Hypothalamus (tissue), 51 donors: ENCODE data around the gene UBL4B.
"Not testable (repeated sequence)": the region's sequence is repeated elsewhere in the genome, so short reads cannot be mapped to it uniquely, and the experiment has no call there.

Source experiments
- DNase-seq, 51 donors: peaks; one replicate each; lab custom pipeline; 2025; lab: John Stamatoyannopoulos, UW

Gene UBL4B

DNA sequence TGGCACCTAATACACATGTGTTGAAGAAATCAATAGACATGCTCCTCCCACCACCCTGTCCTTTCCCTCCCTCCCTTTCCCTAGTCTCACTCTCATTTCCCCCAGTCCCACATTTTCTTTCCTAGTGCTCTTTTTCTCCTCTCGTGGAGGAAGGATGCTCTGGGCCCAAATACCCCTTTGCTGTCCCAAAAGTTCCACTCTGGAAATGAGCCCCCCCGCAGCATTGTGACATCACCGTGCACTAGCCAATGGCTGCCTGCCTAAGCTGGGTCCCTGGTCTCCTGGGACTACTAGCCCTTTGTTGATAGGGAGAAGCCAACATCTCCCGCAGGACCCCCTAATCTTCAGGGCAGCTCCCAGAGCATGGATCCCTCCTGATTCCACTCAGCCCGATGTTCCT is at the start of gene UBL4B:
UBL4B (plus strand) TSS at position 301 of the 400 bp plus-strand sequence; CDS start at position 393, 92 bp downstream.
- DNase-seq: no peak

GRCh38 chr1:110062612-110063011 is 49.6 kb upstream of the UBL4B start:
- no peak for DNase-seq

DNA sequence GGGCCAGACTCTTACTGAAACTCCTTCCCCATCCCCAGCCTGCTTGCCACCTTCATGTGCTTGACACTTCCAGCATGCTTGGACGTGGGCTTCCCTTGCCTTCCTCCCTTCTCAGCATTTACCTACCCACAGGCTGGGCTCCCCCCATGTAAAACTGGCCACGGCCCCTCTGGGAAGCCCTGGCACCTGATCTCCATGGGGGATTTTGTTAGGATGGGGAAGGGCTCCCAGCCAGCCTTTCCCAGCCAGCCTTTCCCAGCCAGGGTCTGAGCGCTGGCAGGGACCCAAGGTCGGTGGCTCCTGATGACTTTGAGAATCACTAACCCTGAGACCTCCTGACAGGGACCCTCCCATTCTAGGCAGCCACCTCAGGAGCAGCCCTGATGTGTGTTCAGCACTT is 48.5 kb upstream of the UBL4B start:
- DNase-seq: no peak

DNA sequence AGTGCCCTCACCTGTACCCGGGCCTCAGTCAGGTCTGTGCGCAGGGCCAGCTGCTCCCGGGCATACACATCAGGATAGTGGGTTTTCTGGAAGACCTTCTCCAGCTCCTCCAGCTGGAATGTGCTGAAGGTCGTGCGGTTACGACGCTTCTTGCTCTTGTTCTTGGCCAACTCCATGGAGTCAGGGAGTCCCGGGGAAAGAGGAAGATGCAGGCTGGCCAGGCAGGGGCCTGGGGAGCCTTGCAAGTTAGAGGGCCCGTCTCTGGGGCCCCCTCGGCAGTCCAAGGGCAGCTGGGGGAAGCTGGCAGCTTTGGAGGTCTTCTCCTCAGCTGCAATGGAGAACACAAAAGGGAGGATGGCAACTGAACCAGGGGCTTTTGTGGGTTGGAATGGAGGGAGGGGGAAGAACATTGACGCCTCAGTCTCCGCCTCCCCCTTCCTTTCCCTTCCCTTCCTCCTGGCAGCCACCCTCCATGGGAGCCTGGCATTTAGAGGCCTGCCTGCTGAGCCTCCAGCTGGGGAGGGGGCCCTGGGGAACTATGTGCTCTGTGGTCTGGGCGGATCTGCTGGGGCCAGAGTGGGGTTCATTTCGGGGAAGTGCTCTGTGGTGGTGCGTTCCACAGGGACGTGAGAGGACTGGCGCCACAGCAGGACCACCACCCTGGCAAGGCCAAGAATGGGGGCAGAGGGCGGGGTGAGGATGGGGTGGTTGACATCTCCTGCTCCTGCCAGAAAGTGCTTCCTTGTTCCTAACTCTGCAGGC is 47.5 kb upstream of the UBL4B start:
- no peak for DNase-seq

DNA sequence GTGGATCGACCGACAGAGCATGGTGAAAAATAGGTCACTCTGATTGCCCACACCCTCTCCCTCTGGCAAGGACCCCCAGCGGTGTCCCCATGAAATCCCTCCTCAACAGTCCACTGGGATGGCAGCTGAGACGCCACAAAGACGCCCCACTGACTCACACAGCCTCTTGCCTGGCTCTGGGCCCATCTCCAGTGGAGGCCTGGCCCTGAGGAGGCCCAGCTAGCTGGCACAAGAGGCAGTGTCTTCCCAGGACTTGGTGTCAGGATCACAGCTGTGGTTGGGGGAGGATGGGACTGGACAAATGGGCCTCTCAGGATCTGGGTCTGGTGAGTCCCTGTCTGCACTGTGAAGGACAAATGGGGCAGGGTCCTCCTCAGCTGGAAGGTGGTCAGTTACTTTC is 46.4 kb upstream of the UBL4B start:
- DNase-seq: no peak

DNA sequence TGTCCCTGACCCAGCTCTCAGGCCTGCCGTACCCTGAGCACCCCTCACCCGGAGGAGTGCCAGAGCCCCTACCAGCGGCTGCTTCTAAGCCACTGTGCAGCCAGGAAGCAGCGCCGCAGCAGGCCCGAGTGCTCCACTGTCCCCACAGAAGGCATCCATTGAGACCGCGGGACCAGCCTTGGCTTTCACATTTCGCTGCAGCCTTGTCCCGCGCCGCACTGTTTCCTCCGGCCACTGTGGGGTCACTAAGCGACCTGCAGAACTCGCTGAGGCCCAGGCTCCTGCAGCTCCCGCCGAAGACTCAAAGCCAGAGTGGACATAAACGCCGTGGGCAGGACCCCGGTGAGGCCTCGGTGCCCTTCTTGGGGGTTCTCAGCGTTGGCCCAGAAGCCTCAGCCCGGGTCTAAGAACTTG is 44.8 kb upstream of the UBL4B start:
- DNase-seq: no peak

DNA sequence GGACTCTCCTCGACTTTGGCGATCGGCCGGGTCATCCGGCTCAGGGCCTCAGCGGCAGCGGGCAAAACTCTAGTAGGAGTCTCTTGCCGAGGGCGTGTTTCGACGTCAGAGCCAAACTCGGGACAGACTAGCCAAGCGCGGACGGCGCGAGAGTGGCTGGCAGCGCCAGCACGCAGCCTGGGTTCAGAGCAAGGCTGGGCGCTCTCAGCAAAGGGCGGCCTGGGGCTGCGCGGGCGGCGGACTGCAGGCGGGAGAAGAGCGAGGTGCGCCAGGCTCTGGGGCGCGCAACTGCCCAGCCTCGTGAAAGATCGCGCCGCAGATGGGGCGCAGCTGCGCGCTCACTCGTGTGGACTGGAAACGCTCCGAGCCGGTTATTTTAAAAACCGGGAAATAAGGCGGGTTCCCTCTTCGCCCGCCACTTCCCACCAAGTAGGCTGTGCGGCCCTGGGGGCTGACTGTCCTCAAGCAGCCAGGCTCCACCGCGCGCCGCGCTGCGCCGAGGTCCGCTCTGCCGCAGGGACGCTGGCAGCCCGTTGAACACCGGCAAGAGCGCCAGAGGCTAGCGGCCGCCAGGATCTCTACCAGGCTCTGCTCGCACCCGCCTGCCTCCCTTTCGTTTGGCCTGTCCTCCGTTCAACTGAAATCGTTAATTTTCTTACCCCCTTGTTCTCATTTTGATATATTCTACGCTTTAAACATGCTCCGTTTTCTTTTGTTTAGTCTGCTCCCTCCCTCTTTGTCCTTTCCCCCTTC is 44.2 kb upstream of the UBL4B start:
- no peak for DNase-seq

- DNase-seq: no peak
These were observed 43.4 kb upstream of the UBL4B start for GRCh38 chr1:110068646-110069403.

DNA sequence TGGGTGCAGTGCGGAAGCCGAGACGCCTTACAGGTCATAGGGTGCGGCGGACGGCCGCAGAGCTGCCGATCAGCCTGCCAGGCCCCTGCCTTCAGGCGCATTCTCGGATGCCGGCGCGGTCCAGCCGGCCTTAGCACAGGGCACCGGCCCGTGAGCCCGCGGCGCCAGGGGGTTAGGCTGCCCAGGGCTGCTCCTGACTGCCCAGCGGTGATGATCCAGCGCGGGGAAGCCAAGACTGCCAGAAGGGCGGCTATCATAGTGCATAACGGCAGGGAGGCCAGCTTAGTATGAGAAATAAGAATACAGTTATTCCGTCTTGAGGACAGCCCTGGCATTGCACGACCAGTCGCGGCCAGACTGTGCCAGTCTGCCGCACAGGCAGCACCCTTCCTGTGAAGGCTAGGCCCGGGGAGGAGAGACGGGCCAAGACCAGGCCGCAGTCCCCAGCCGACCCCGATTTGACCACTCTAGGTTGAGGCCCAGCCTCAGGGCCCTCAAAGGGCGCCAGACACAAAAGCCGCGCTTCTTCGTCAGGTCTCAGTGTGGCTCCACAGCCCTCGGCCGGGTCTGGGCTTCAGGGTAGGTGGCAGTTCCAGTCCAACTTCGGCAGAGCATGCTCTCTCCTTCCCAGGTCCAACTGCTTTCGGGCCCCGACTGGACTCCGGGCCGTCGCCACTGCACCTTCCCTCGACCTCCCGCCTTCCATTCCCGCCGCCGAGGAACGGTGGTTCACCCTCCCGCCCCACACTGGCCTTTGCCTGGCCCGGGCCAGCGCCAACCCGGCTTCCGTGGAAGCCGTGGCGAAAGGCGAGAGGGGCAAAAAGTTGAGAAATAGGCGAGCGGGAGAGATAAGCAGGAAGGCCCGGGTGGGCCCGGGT is 42.6 kb upstream of the UBL4B start:
- DNase-seq: no peak

- no peak for DNase-seq
These were observed 42.0 kb upstream of the UBL4B start for GRCh38 chr1:110070282-110070669.

DNA sequence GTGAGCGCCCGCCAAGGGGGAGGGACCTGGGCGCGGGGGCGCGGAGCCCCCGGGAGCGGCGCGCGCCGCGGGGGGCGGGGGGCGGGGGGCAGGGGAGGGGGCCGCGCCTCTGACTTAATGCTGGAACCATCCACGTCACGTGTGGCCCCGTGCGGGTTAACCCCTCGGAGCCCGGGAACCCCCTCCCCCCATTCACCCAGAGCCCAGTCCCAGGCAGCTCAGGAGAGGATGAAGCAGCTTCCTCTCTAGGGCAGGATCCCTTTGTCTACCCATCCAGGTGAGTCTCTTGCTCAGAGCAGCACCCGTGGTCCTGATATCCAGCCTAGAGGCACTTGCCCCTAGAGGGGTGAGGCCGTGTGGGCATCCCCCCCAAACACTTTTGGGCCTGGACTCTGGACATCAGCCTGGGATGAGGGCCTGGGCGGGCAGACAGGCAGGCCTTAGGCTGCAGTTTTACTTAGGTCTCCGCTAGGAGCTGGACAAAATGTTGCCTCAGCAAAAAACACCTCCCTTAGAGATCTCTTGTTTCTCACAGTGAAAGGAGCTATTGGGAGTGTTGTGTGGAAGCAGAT is 41.5 kb upstream of the UBL4B start, which contains the start of gene ALX3:
ALX3 (minus strand) TSS at position 2 of the 572 bp plus-strand sequence. CDS start 60 bp downstream, outside the sequence.
- DNase-seq: no peak

- DNase-seq: no peak
These were observed 38.1 kb upstream of the UBL4B start for GRCh38 chr1:110074166-110074565.

GRCh38 chr1:110076789-110077500 is 35.3 kb upstream of the UBL4B start:
- no peak for DNase-seq

DNA sequence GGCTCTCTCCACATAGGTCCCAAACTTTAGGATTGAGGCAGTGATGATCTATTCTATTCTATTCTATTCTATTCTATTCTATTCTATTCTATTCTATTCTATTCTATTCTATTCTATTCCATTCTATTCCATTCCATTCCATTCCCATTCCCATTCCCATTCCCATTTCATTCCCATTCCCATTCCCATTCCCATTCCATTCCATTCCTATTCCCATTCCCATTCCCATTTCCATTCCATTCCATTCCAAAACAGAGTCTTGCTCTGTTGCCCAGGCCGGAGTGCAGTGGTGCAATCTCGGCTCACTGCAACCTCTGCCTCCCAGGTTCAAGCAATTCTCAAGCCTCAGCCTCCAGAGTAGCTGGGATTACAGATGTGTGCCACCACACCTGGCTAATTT is 32.2 kb upstream of the UBL4B start:
- not testable (repeated sequence) for DNase-seq

DNA sequence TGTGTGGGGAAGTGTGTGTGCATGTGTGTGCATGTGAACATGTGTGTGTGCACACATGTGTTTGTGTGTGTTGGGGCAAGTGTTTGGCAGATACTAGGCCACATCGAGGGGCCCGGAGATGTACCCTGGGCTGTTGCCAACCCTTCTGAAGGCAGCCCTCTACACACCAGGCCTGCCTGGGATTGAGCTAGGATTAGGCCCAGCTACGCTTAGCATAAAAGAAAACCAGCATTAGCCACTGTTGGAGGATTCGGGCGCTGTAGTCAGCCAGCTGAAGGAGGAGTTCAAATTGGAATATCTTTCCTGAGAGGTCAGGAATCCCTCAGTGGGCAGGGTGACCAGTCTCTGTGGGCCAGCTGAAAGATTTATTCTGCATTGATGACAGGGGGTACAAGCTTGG is 31.2 kb upstream of the UBL4B start:
- no peak for DNase-seq

DNA sequence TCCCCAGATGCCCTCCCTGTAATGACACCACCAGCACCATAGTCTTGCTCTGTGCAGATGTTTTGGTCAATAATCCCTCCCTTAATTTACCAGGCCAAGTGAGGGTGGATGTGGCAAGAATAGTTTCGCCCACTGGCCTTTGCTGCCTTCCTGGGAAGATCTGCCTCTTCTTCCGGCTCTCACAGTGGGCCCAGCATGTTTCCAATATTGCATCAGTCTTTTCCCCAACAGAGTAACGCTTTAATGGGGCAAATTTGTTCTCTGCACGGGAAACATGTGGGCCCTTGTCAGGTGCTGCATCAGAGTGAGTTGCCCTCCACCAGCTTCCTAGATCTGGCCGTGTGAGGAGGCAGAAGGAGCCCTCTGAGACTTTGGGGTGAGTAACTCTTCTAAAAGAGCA is 29.8 kb upstream of the UBL4B start:
- DNase-seq: no peak

DNA sequence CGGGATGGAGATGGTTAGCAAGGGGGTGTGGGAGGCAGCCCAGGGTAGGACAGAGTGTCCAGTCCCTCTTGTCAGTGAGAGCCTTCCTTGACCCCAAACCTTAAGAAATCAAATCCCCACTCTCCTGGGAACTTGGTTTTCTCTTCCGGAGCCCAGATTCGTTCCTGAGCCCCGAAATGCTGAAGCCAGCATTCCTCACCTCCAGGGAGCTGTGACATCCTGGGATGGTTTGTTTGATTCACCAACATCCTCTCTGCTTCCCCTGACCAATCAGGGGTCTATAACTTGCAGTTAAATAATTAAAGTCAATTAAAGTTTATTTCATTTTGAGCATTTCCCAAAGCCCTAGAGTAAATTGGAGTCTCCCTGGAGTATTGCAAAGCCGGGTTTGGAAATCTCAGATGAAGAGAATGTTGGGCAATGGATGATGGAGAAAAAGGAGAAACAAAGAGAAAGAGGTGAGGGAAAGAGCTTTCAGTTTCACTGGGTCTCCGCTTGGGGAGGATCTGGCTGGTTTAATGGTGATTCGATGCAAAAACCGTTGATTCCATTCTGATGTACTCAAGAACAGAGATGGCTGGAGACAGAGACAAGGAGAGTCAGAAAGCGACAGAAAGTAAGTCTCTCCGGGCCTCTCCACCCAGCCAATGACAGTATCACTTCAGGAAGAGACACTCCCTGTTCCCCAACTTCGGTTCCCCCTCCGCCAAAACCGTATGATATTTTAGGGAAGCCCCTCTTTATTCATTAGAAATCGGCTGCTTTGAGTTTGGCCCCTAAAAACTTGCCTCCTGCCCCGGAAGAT is 29.0 kb upstream of the UBL4B start:
- no peak for DNase-seq

DNA sequence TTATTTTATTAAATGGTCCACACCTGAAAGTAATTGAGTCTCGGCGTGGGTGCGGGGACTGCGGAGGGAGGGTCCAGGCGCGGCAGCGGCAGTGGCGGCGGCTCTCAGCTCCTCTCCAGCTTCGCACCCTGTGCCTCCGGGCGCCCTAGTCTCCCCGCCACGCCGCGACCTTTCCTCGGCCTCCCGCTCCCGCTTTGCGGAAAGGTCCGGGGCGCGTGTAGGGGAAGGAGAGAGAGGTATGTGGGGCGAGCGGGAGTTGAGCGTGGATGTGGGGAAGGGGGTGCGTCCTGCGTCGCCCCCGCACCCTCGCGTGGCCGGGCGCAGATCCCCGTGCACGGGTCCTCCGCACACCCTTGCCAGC is 28.4 kb upstream of the UBL4B start:
- no peak for DNase-seq
